A549 (cell line): ENCODE data around the gene PRKAG2. TPM values are rescaled to one million over a fixed set of nuclear protein-coding genes. Genes with fewer than 3 reads are reported as not detected.
A peak's percentile ranks its signal among the peaks of the same experiment; 100 is the strongest.

Experiments
- ATAC-seq, 2 experiments: fragments of 200-7000 bp in 1 of 2; fragments of >200 bp in 1 of 2; cut with Nextera tagmentation in 1 of 2; cut with Tn5 transposase in 1 of 2; 3 replicates each; pipeline versions ENCODE4 v1.8.0 to v1.9.1; 2018 to 2020; ENCODE audit warnings: mild to moderate bottlenecking in 1 of 2, moderate library complexity in 1 of 2
- CTCF ChIA-PET: fragments of 300-600 bp; sonication (Branson Sonifier 250); formaldehyde crosslinking; extraction: SDS; loops from one replicate; lab custom pipeline; 2021; ENCODE audit warnings: antibody characterized with exemption, inconsistent platforms; lab: Yijun Ruan, JAX
- POLR2A ChIA-PET: fragments of 350-600 bp; formaldehyde crosslinking; extraction: SDS; loops from one replicate; lab custom pipeline; 2021; ENCODE audit warnings: antibody characterized with exemption, inconsistent platforms; lab: Yijun Ruan, JAX
- DNase-seq, 2 experiments: peaks; one replicate each; pipeline versions ENCODE4 v3.0.0 to v3.0.0-alpha.2; 2011 to 2016; ENCODE audit warnings: low read depth in 1 of 2, low spot score in 1 of 2
- FAIRE-seq: peaks from 2 replicates; lab custom pipeline; 2011; peaks lifted over from hg19 to GRCh38; lab: Jason Lieb, UNC
- H3K27ac ChIP-seq, 2 experiments: fragments of >200 bp; sonication (Bioruptor Twin); formaldehyde crosslinking; 3 replicates each; pipeline ENCODE4 v1.5.1; 2016 to 2017
- H3K4me1 ChIP-seq: fragments of >200 bp; sonication (Bioruptor Twin); formaldehyde crosslinking; 3 replicates; pipeline ENCODE4 v1.6.1; 2016
- H3K4me2 ChIP-seq: fragments of >200 bp; sonication (Bioruptor Twin); formaldehyde crosslinking; 3 replicates; pipeline ENCODE4 v1.6.1; 2016
- H3K4me3 ChIP-seq: fragments of >200 bp; sonication (Bioruptor Twin); formaldehyde crosslinking; 3 replicates; pipeline ENCODE4 v1.5.1; 2016
- H3K9me3 ChIP-seq: fragments of >200 bp; sonication (Bioruptor Twin); formaldehyde crosslinking; 3 replicates; pipeline ENCODE4 v1.6.1; 2016
- BHLHE40 ChIP-seq: IDR thresholded peaks from 2 replicates; pipeline ENCODE4 v1.6.1; 2012; ENCODE audit warnings: low read depth, low read length, inconsistent platforms
- CEBPB ChIP-seq, 2 experiments: fragments of >200 bp in 1 of 2; sonication (Bioruptor Twin) in 1 of 2; formaldehyde crosslinking in 1 of 2; IDR thresholded peaks; 2 replicates each; pipeline ENCODE4 v1.6.1; 2012 to 2016
- CHD4 ChIP-seq: fragments of 200-600 bp; sonication (generic); IDR thresholded peaks from 2 replicates; pipeline ENCODE4 v1.6.1; 2016; ENCODE audit warnings: antibody characterized with exemption, mild to moderate bottlenecking, borderline replicate concordance
- EHF ChIP-seq: fragments of 250-450 bp; sonication (Bioruptor Pico); IDR thresholded peaks from 2 replicates; pipeline ENCODE4 v1.5.0; 2020; ENCODE audit warnings: mild to moderate bottlenecking
- EP300 ChIP-seq, 2 experiments: fragments of >200 bp; sonication (Bioruptor Twin); formaldehyde crosslinking; IDR thresholded peaks; 2 replicates in 1 of 2; 3 replicates in 1 of 2; pipeline ENCODE4 v1.6.1; 2016 to 2017
- ESRRA ChIP-seq: fragments of 150-350 bp; IDR thresholded peaks from 2 replicates; pipeline ENCODE4 v1.6.1; 2014; ENCODE audit warnings: mild to moderate bottlenecking, low read length, borderline replicate concordance
- FOSL2 ChIP-seq, 2 experiments: fragments of 450-650 bp in 1 of 2; fragments of >200 bp in 1 of 2; sonication (Bioruptor Twin) in 1 of 2; formaldehyde crosslinking; IDR thresholded peaks; 2 replicates each; pipeline versions ENCODE4 v1.5.0 to v1.6.1; 2016 to 2020; ENCODE audit warnings: mild to moderate bottlenecking in 1 of 2, moderate library complexity in 1 of 2
- HDAC2 ChIP-seq: fragments of 200-600 bp; sonication (generic); IDR thresholded peaks from 2 replicates; pipeline ENCODE4 v1.6.1; 2016
- HEYL ChIP-seq: fragments of 250-450 bp; sonication (Bioruptor Pico); IDR thresholded peaks from 2 replicates; pipeline ENCODE4 v1.8.0; 2021; ENCODE audit warnings: mild to moderate bottlenecking, moderate library complexity
- HOXB5 ChIP-seq: fragments of 250-450 bp; sonication (Bioruptor Pico); IDR thresholded peaks from 2 replicates; pipeline ENCODE4 v1.5.0; 2020; ENCODE audit warnings: mild to moderate bottlenecking, moderate library complexity
- JUNB ChIP-seq: fragments of >200 bp; sonication (Bioruptor Twin); formaldehyde crosslinking; IDR thresholded peaks from 2 replicates; pipeline ENCODE4 v1.6.1; 2016
- KDM1A ChIP-seq: fragments of 200-600 bp; sonication (generic); IDR thresholded peaks from 2 replicates; pipeline ENCODE4 v1.6.1; 2016; ENCODE audit warnings: low read depth, mild to moderate bottlenecking
- KDM5A ChIP-seq: fragments of 200-600 bp; sonication (generic); IDR thresholded peaks from 2 replicates; pipeline ENCODE4 v1.6.1; 2016; ENCODE audit warnings: antibody characterized with exemption, mild to moderate bottlenecking
- NFE2L2 ChIP-seq: fragments of 150-350 bp; conservative IDR thresholded peaks from 2 replicates; pipeline ENCODE4 v1.6.1; 2014; ENCODE audit warnings: low read length
- PHF8 ChIP-seq: fragments of 200-600 bp; sonication (generic); IDR thresholded peaks from 2 replicates; pipeline ENCODE4 v1.6.1; 2016; ENCODE audit warnings: low read depth, mild to moderate bottlenecking, antibody characterized with exemption, moderate library complexity, borderline replicate concordance
- RAD21 ChIP-seq, 2 experiments: fragments of >200 bp in 1 of 2; sonication (Bioruptor Twin) in 1 of 2; formaldehyde crosslinking in 1 of 2; IDR thresholded peaks in 1 of 2; conservative IDR thresholded peaks in 1 of 2; 2 replicates in 1 of 2; 3 replicates in 1 of 2; pipeline ENCODE4 v1.6.1; 2012 to 2018; ENCODE audit warnings: inconsistent platforms in 1 of 2
- RFX5 ChIP-seq: fragments of 450-650 bp; IDR thresholded peaks from 2 replicates; pipeline ENCODE4 v1.7.1; 2014; ENCODE audit warnings: antibody characterized with exemption, mild to moderate bottlenecking, moderate library complexity
- SMC3 ChIP-seq: fragments of >200 bp; sonication (Bioruptor Twin); formaldehyde crosslinking; IDR thresholded peaks from 3 replicates; pipeline ENCODE4 v1.6.1; 2018; ENCODE audit warnings: inconsistent platforms
- SREBF2 ChIP-seq: fragments of 450-650 bp; IDR thresholded peaks from 2 replicates; pipeline ENCODE4 v1.6.1; 2014; ENCODE audit warnings: mild to moderate bottlenecking, moderate library complexity
- TP53 ChIP-seq: fragments of 250-450 bp; sonication (Bioruptor Pico); IDR thresholded peaks from 2 replicates; pipeline ENCODE4 v1.5.0; 2021; ENCODE audit warnings: mild to moderate bottlenecking, moderate library complexity
- USF2 ChIP-seq: fragments of 450-650 bp; IDR thresholded peaks from 2 replicates; pipeline ENCODE4 v1.6.1; 2014; ENCODE audit warnings: antibody characterized with exemption
- ZC3H11A ChIP-seq: fragments of 450-650 bp; IDR thresholded peaks from 2 replicates; pipeline ENCODE4 v1.6.1; 2014; ENCODE audit warnings: antibody characterized with exemption, mild to moderate bottlenecking
- ZFP36 ChIP-seq: fragments of 450-650 bp; IDR thresholded peaks from 2 replicates; pipeline ENCODE4 v1.6.1; 2014; ENCODE audit warnings: borderline replicate concordance; ENCODE audit not compliant: partially characterized antibody
- ZNF302 ChIP-seq: fragments of 250-450 bp; sonication (Bioruptor Pico); IDR thresholded peaks from 2 replicates; pipeline ENCODE4 v1.9.0; 2021; ENCODE audit warnings: inconsistent platforms, mild to moderate bottlenecking, moderate library complexity
- ZSCAN20 ChIP-seq: fragments of 250-450 bp; sonication (Bioruptor Pico); IDR thresholded peaks from 2 replicates; pipeline ENCODE4 v1.8.0; 2022; ENCODE audit warnings: mild to moderate bottlenecking, moderate library complexity
- WGBS: methylation state at CpG from one replicate; pipeline ENCODE4 v1.1.6; 2017; ENCODE audit errors: missing lambda C conversion rate; 5-methylcytosine and 5-hydroxymethylcytosine counted together
- polyA plus RNA-seq, 4 experiments: library from polyadenylated mRNA; depleted of rRNA in 3 of 4; stranded (reverse); fragments of >200 nt; fragmentation: RNase III in 1 of 4; extraction: RNeasy Plus Mini Kit Qiagen cat#74134 plus additional on column Dnase treatment in 1 of 4; gene quantifications; 2 replicates in 3 of 4; 3 replicates in 1 of 4; pipeline ENCODE4 v1.2.3, GENCODE V29; 2011 to 2017
- TF ChIP-seq, protein P1 (sequence below): IDR thresholded peaks from 2 replicates; pipeline ENCODE4 v1.6.1; 2012; ENCODE audit warnings: low read depth, borderline replicate concordance
- TF ChIP-seq, protein P2 (sequence below): fragments of 250-450 bp; sonication (Bioruptor Pico); IDR thresholded peaks from 2 replicates; pipeline ENCODE4 v1.5.0; 2020; ENCODE audit warnings: low read depth, mild to moderate bottlenecking, moderate library complexity

The PRKAG2 gene
- polyA plus RNA-seq, 2 of the 4 experiments (the other 2 are of a cell fraction), result 26.5 to 31.7 TPM

- TF ChIP-seq PHF8 (no peak), KDM5A (no peak), TP53 (no peak), SREBF2 (no peak), ZFP36 (no peak)
- TF ChIP-seq, all 56 proteins: peak for 0
Observed at GRCh38 chr7:151847136-151847535, 29.8 kb downstream of the PRKAG2 start (continued).

GRCh38 chr7:151845412-151846205, 31.3 kb downstream of the PRKAG2 start:
- no peak for FAIRE-seq
- H3K27ac ChIP-seq, result peak overlapping the region; percentile 57 to 75; a peak in 5 of 6 replicates
- ATAC-seq, result no peak
- POLR2A ChIA-PET, result no interaction called here
- peaks cover 21% of the 10 kb centered on the region for H3K4me1 ChIP-seq
- TF ChIP-seq RAD21 (conservative IDR thresholded peaks at IDR 0.05 in 1 of 2, IDR thresholded peaks at IDR 0.05 in 1 of 2) (no peak), EP300 (IDR thresholded peaks at IDR 0.05) (no peak), ZNF302 (no peak), ZSCAN20 (CRISPR knock-in tag) (no peak), HEYL (CRISPR knock-in tag) (no peak), RFX5 (no peak), ZC3H11A (no peak), EHF (CRISPR knock-in tag) (no peak), KDM1A (no peak)
- TF ChIP-seq, all 56 proteins: peak for 0
- no peak for DNase-seq
- H3K4me2 ChIP-seq, result peak overlapping the region; percentile 75; the same call in 2 of the 3 replicates
- no peak overlapping the region for H3K4me3 ChIP-seq
- 90% methylated on average over 26 of the region's 28 CpGs for WGBS
- no peaks in the 10 kb centered on the region for H3K9me3 ChIP-seq
- CTCF ChIA-PET, result interaction anchor here (1.7 to 5.8 kb wide), 3 partner anchors 18 to 92 kb away, joined by 4 to 40 read pairs (median 6); no protein-coding TSS in a partner anchor

DNA sequence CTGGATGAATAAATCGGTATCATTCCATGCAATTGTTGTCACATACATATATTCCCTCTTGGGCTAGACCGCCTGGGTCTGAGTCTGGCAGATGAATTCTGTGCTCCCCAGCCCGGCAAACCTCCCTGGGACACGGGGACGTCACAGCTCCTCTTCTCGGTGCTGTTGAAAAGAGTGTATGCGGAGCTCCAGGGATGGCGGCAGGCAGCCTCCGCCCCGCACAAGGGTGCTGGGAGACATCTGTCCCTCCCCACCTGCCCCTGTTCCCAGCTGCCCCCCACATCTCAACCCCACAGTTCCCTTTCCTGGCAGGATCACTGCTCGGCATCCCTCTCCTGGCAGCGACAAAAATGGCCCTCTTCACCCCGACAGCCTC, 32.1 kb downstream of the PRKAG2 start:
- FAIRE-seq, result no peak
- ChIA-PET POLR2A (no interaction called here), CTCF (interaction anchor here (0.6 to 5.8 kb wide), 2 partner anchors 62 to 868 kb away, joined by 4 to 40 read pairs; no protein-coding TSS in a partner anchor)
- TF ChIP-seq ZFP36, result no peak
- TF ChIP-seq, protein P1, sequence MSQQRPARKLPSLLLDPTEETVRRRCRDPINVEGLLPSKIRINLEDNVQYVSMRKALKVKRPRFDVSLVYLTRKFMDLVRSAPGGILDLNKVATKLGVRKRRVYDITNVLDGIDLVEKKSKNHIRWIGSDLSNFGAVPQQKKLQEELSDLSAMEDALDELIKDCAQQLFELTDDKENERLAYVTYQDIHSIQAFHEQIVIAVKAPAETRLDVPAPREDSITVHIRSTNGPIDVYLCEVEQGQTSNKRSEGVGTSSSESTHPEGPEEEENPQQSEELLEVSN, result no peak
- Histone ChIP-seq H3K4me2 (peak overlapping the region; percentile 75), H3K27ac (peak overlapping the region; percentile 57 to 75; a peak in 5 of 6 replicates), H3K9me3 (no peaks in the 10 kb centered on the region), H3K4me3 (no peak overlapping the region), H3K4me1 (peaks cover 21% of the 10 kb centered on the region)
- no peak for DNase-seq
- ATAC-seq, result peak in 1 of 2 experiments; percentile 54; a peak in 3 of 6 replicates
- 54% methylated on average over 13 of the region's 13 CpGs for WGBS

DNA sequence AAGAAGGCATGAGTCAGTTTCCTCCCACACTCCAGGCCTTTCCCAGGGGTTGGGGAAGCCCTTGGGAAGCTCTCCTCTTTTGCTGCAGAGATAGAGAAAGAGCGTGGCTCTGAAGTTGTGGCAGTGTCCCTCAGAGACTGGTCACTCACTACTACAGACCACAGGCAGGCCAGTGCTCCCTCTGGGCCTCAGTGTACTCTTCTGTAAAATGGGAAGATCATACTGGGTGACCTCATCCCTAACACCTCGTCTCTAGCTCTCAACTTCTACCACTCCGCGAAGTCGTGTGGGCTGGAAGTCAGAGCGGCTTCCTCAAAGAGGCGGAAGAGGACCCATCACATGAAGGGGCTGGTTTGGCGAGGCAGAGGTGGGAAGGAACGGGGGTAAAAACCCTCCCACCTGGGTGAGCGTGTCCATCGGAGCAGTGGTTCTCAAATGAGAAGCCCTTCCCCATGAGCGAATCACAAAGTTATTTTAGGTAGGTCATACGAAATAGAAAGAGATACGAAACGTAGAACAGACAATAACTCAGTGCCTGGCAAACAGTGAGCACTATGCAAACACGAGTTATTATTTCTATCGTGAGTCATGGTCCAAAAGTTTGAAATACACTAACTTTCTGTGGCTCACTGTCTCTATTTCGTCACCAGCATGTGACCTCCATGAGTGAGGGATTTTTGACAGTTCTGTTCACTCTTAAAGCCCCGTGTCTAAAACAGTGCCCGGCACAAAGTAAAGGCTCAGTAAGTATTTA, 32.7 kb downstream of the PRKAG2 start:
- no peak for FAIRE-seq
- Histone ChIP-seq H3K4me3 (peak overlapping the region; percentile 15; the same call in 1 of the 3 replicates), H3K4me1 (peaks cover 21% of the 10 kb centered on the region), H3K9me3 (no peaks in the 10 kb centered on the region), H3K4me2 (peak overlapping the region; percentile 75), H3K27ac (peak overlapping the region; percentile 61 to 75)
- POLR2A ChIA-PET, result no interaction called here
- ATAC-seq, result peak; percentile 90 to 92
- CTCF ChIA-PET, result interaction anchor here (0.6 to 5.8 kb wide), 3 partner anchors 11 to 869 kb away, joined by 4 to 40 read pairs (median 4); no protein-coding TSS in a partner anchor
- peak; percentile 80 to 90 for DNase-seq
- WGBS, result 21% methylated on average over 20 of the region's 20 CpGs
- peak; percentile 86 for TF ChIP-seq JUNB
- TF ChIP-seq USF2, result peak; percentile 90
- TF ChIP-seq HOXB5, result 0 out of 2 replicates have a peak, but pooled peaks have one; percentile 58
- TF ChIP-seq ESRRA, result no peak
- TF ChIP-seq KDM1A, result peak; percentile 75; the same call in 1 of the 2 replicates
- TF ChIP-seq RAD21 (conservative IDR thresholded peaks at IDR 0.05 in 1 of 2, IDR thresholded peaks at IDR 0.05 in 1 of 2), result peak in 1 of 2 experiments; percentile 19; a peak in 1 of 5 replicates
- peak; percentile 73 for TF ChIP-seq BHLHE40
- no peak for TF ChIP-seq NFE2L2
- 0 out of 3 replicates have a peak, but pooled peaks have one; percentile 5 for TF ChIP-seq SMC3
- TF ChIP-seq HDAC2, result peak; percentile 68; the same call in 1 of the 2 replicates
- TF ChIP-seq EP300 (IDR thresholded peaks at IDR 0.05), result no peak
- TF ChIP-seq CHD4, result 0 out of 2 replicates have a peak, but pooled peaks have one; percentile 63
- TF ChIP-seq FOSL2 (IDR thresholded peaks at IDR 0.05), result peak; percentile 79
- peak; percentile 96 for TF ChIP-seq FOSL2 (CRISPR knock-in tag; IDR thresholded peaks at IDR 0.05)
- TF ChIP-seq CEBPB (IDR thresholded peaks at IDR 0.05), result peak; percentile 54 to 81; a peak in 3 of 4 replicates
- TF ChIP-seq ZC3H11A, result no peak
- TF ChIP-seq, protein P2, sequence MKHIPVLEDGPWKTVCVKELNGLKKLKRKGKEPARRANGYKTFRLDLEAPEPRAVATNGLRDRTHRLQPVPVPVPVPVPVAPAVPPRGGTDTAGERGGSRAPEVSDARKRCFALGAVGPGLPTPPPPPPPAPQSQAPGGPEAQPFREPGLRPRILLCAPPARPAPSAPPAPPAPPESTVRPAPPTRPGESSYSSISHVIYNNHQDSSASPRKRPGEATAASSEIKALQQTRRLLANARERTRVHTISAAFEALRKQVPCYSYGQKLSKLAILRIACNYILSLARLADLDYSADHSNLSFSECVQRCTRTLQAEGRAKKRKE, result no peak
